C4-2B (cell line): ENCODE data around the gene PLCH2.

Experiments used
- H3K27ac ChIP-seq: fragments of 450-650 bp; 2 replicates; pipeline ENCODE4 v1.5.1; 2017
- CTCF ChIP-seq: fragments of 450-650 bp; conservative IDR thresholded peaks from 2 replicates; pipeline ENCODE4 v1.5.1; 2017; ENCODE audit warnings: mild to moderate bottlenecking
- ZFX ChIP-seq: fragments of 450-650 bp; IDR thresholded peaks from 2 replicates; pipeline ENCODE4 v1.6.1; 2017

PLCH2 gene

GRCh38 chr1:2495546-2495945 lies 19.5 kb downstream of the PLCH2 start:
- no peak overlapping the region for H3K27ac ChIP-seq
- TF ChIP-seq ZFX: no peak
- TF ChIP-seq CTCF: no peak

GRCh38 chr1:2496087-2496622 lies 20.1 kb downstream of the PLCH2 start:
- TF ChIP-seq CTCF: no peak
- no peak for TF ChIP-seq ZFX
- no peak overlapping the region for H3K27ac ChIP-seq

- no peak overlapping the region for H3K27ac ChIP-seq
- TF ChIP-seq CTCF (no peak), ZFX (no peak)
These were observed 20.7 kb downstream of the PLCH2 start for GRCh38 chr1:2496746-2497145.

- no peak for TF ChIP-seq ZFX
- no peak for TF ChIP-seq CTCF
- no peak overlapping the region for H3K27ac ChIP-seq
These were observed 21.8 kb downstream of the PLCH2 start for GRCh38 chr1:2497891-2498290.

- TF ChIP-seq CTCF: no peak
- TF ChIP-seq ZFX: no peak
- H3K27ac ChIP-seq: no peak overlapping the region
These were observed 22.6 kb downstream of the PLCH2 start for GRCh38 chr1:2498648-2499047.

GRCh38 chr1:2499260-2499659 lies 23.2 kb downstream of the PLCH2 start:
- TF ChIP-seq ZFX (no peak), CTCF (no peak)

GRCh38 chr1:2499986-2500596 lies 24.0 kb downstream of the PLCH2 start:
- TF ChIP-seq CTCF (no peak), ZFX (no peak)
- no peak overlapping the region for H3K27ac ChIP-seq

More at GRCh38 chr1:2499260-2499659, 23.2 kb downstream of the PLCH2 start:
- H3K27ac ChIP-seq: no peak overlapping the region
